Measurements from ENCODE around the gene SLC15A5. TPM values are rescaled to one million over a fixed set of nuclear protein-coding genes. Genes with fewer than 3 reads are reported as not detected.

Gene SLC15A5
- total RNA-seq, 1 experiment from 2014 or later, result not detected

DNA sequence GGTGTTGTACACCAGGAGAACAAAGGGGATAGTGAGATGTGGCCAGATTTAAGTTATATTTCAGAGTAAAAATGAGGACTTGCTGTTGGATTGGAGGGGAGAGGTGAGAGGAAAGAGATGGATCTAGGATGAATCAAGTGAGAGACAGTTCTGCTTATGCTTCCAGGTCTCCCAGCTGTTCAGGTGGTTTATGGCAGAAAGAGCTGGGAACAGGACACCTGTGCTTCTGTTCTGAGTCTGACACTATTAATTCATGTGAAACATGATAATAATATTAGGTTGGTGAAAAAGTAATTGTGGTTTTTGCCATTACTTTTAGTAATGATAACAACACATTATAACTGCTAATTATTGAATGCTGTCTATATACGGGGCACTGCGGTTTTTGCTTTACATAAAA, 55.7 kb downstream of the SLC15A5 start:
- Histone ChIP-seq H3K27ac (ENCODE audit: low read length) (no peak overlapping the region), H3K36me3 (ENCODE audit: control insufficient read depth, insufficient read depth, low read length) (no peaks in the 10 kb centered on the region), H3K27me3 (ENCODE audit: control insufficient read depth, insufficient read depth, low read length) (no peaks in the 10 kb centered on the region), H3K4me1 (ENCODE audit: control insufficient read depth, insufficient read depth, low read length) (no peaks in the 10 kb centered on the region), H3K9me3 (ENCODE audit: control insufficient read depth, insufficient read depth, low read depth, low read length) (no peaks in the 10 kb centered on the region), H3K4me3 (ENCODE audit: low read depth in 2 of 2, low read length in 2 of 2) (no peak overlapping the region)
- ChIA-PET POLR2A (no interaction called here), CTCF (no interaction called here)
- BruUV-seq (replicated peaks), result no TSS peak
- intact Hi-C loops (cut with micrococcal nuclease; ENCODE audit: unreplicated experiment), result no loop called here
- in situ Hi-C loops (cut with HindIII; ENCODE audit: low pct_unique_long_range_greater_than_20kb, low sequenced_read_pairs), result no loop called here
- ATAC-seq (no peak), DNase-seq (ENCODE audit: low read depth, low spot score) (no peak)
- no peak for TF ChIP-seq SIN3A (IDR thresholded peaks at IDR 0.05; ENCODE audit: borderline replicate concordance, insufficient read depth, low read depth, low read length)
- no peak for TF ChIP-seq POLR2AphosphoS5 (IDR thresholded peaks at IDR 0.05; ENCODE audit: low read depth, low read length)
- TF ChIP-seq TCF7L2 (IDR thresholded peaks at IDR 0.05; ENCODE audit: low read depth, low read length), result no peak
- no peak for TF ChIP-seq REST (IDR thresholded peaks at IDR 0.05; ENCODE audit: insufficient read depth in 1 of 2, low read depth in 2 of 2, low read length in 1 of 2)

- POLR2A ChIA-PET, result no interaction called here
- CTCF ChIA-PET, result no interaction called here
- TF ChIP-seq REST (IDR thresholded peaks at IDR 0.05; ENCODE audit: insufficient read depth in 1 of 2, low read depth in 2 of 2, low read length in 1 of 2) (no peak), POLR2AphosphoS5 (IDR thresholded peaks at IDR 0.05; ENCODE audit: low read depth, low read length) (no peak), SIN3A (IDR thresholded peaks at IDR 0.05; ENCODE audit: borderline replicate concordance, insufficient read depth, low read depth, low read length) (no peak), TCF7L2 (IDR thresholded peaks at IDR 0.05; ENCODE audit: low read depth, low read length) (no peak)
- TF ChIP-seq, protein P1, sequence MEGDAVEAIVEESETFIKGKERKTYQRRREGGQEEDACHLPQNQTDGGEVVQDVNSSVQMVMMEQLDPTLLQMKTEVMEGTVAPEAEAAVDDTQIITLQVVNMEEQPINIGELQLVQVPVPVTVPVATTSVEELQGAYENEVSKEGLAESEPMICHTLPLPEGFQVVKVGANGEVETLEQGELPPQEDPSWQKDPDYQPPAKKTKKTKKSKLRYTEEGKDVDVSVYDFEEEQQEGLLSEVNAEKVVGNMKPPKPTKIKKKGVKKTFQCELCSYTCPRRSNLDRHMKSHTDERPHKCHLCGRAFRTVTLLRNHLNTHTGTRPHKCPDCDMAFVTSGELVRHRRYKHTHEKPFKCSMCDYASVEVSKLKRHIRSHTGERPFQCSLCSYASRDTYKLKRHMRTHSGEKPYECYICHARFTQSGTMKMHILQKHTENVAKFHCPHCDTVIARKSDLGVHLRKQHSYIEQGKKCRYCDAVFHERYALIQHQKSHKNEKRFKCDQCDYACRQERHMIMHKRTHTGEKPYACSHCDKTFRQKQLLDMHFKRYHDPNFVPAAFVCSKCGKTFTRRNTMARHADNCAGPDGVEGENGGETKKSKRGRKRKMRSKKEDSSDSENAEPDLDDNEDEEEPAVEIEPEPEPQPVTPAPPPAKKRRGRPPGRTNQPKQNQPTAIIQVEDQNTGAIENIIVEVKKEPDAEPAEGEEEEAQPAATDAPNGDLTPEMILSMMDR (IDR thresholded peaks at IDR 0.05), result no peak
- no peaks in the 10 kb centered on the region for H3K9me3 ChIP-seq (ENCODE audit: control insufficient read depth, insufficient read depth, low read depth, low read length)
- DNase-seq (ENCODE audit: low read depth, low spot score) (no peak), ATAC-seq (no peak)
- in situ Hi-C loops (cut with HindIII; ENCODE audit: low pct_unique_long_range_greater_than_20kb, low sequenced_read_pairs), result no loop called here
- no peak overlapping the region for H3K4me3 ChIP-seq (ENCODE audit: low read depth in 2 of 2, low read length in 2 of 2)
- H3K27me3 ChIP-seq (ENCODE audit: control insufficient read depth, insufficient read depth, low read length), result no peaks in the 10 kb centered on the region
- intact Hi-C loops (cut with micrococcal nuclease; ENCODE audit: unreplicated experiment), result no loop called here
- no peak overlapping the region for H3K27ac ChIP-seq (ENCODE audit: low read length)
- H3K4me1 ChIP-seq (ENCODE audit: control insufficient read depth, insufficient read depth, low read length), result no peaks in the 10 kb centered on the region
- BruUV-seq (replicated peaks), result no TSS peak
- no peaks in the 10 kb centered on the region for H3K36me3 ChIP-seq (ENCODE audit: control insufficient read depth, insufficient read depth, low read length)
Observed at GRCh38 chr12:16220120-16220519, 57.4 kb downstream of the SLC15A5 start.
